Neuronal stem cell (in vitro differentiated cells): ENCODE measurements around the gene FOXRED1.

Experiments
- DNase-seq: peaks from one replicate; pipeline ENCODE4 v3.0.0-alpha.2; 2013; ENCODE audit warnings: low spot score
- H2AFZ ChIP-seq: one replicate; pipeline ENCODE4 v1.6.1; 2013; ENCODE audit warnings: mild to moderate bottlenecking, low read length, inconsistent platforms
- H2AK5ac ChIP-seq: 2 replicates; pipeline ENCODE4 v1.6.1; 2013; ENCODE audit warnings: low read depth, mild to moderate bottlenecking, inconsistent platforms, low read length, moderate library complexity, mixed read lengths
- H2BK120ac ChIP-seq: 2 replicates; pipeline ENCODE4 v1.6.1; 2013; ENCODE audit warnings: low read depth, mild to moderate bottlenecking, inconsistent platforms, low read length, moderate library complexity, mixed read lengths
- H2BK12ac ChIP-seq: one replicate; pipeline ENCODE4 v1.6.1; 2013; ENCODE audit warnings: low read length, inconsistent platforms
- H2BK15ac ChIP-seq: 2 replicates; pipeline ENCODE4 v1.6.1; 2013; ENCODE audit warnings: mild to moderate bottlenecking, low read length, inconsistent platforms, mixed read lengths
- H2BK5ac ChIP-seq: one replicate; pipeline ENCODE4 v1.6.1; 2013; ENCODE audit warnings: inconsistent platforms, mild to moderate bottlenecking, low read length, moderate library complexity
- H3K14ac ChIP-seq: one replicate; pipeline ENCODE4 v1.6.1; 2013; ENCODE audit warnings: low read length, inconsistent platforms
- H3K18ac ChIP-seq: 2 replicates; pipeline ENCODE4 v1.6.1; 2013; ENCODE audit warnings: low read length, inconsistent platforms
- H3K23ac ChIP-seq: 2 replicates; pipeline ENCODE4 v1.6.1; 2013; ENCODE audit warnings: low read depth, mild to moderate bottlenecking, mixed read lengths, low read length, inconsistent platforms; ENCODE audit not compliant: poor library complexity
- H3K27ac ChIP-seq: replicated peaks from 3 replicates; pipeline ENCODE4 v1.5.1; 2013; ENCODE audit warnings: low read length, inconsistent platforms
- H3K27me3 ChIP-seq, 3 experiments: 2 replicates each; pipeline ENCODE4 v1.6.1; 2013; ENCODE audit warnings: low read length in 3 of 3, mild to moderate bottlenecking in 2 of 3, inconsistent platforms in 1 of 3, low read depth in 1 of 3, mixed read lengths in 1 of 3, moderate library complexity in 1 of 3; ENCODE audit not compliant: control insufficient read depth in 3 of 3, insufficient read depth in 3 of 3
- H3K36me3 ChIP-seq, 2 donors: replicated peaks in 1 of 2; 2 replicates each; pipeline ENCODE4 v1.6.1; 2013; ENCODE audit warnings: low read length in 2 of 2; ENCODE audit not compliant: control insufficient read depth in 2 of 2, insufficient read depth in 2 of 2
- H3K4ac ChIP-seq: 2 replicates; pipeline ENCODE4 v1.6.1; 2013; ENCODE audit warnings: inconsistent platforms, mild to moderate bottlenecking, low read length, moderate library complexity
- H3K4me1 ChIP-seq, 2 donors: 1 replicate in 1 of 2; 2 replicates in 1 of 2; pipeline ENCODE4 v1.6.1; 2013; ENCODE audit warnings: low read length in 2 of 2, low read depth in 1 of 2; ENCODE audit not compliant: control insufficient read depth in 2 of 2, insufficient read depth in 1 of 2
- H3K4me2 ChIP-seq: one replicate; pipeline ENCODE4 v1.6.1; 2013; ENCODE audit warnings: mild to moderate bottlenecking, low read length, inconsistent platforms; ENCODE audit not compliant: insufficient read depth, poor library complexity, severe bottlenecking
- H3K4me3 ChIP-seq, 2 donors: 2 replicates each; pipeline ENCODE4 v1.5.1; 2013; ENCODE audit warnings: low read length in 2 of 2, mild to moderate bottlenecking in 2 of 2, inconsistent platforms in 1 of 2, moderate library complexity in 1 of 2
- H3K79me1 ChIP-seq: one replicate; pipeline ENCODE4 v1.6.1; 2013; ENCODE audit warnings: low read depth, mild to moderate bottlenecking, inconsistent platforms, low read length, moderate library complexity
- H3K9ac ChIP-seq: one replicate; pipeline ENCODE4 v1.6.1; 2013; ENCODE audit warnings: mild to moderate bottlenecking, low read depth, low read length, inconsistent platforms; ENCODE audit not compliant: poor library complexity
- H3K9me3 ChIP-seq, 2 donors: replicated peaks in 1 of 2; 2 replicates each; pipeline versions ENCODE3 to v1.6.1; 2013; ENCODE audit warnings: low read length in 2 of 2, mild to moderate bottlenecking in 2 of 2, inconsistent platforms in 1 of 2, low read depth in 1 of 2, mixed read lengths in 1 of 2, moderate library complexity in 1 of 2; ENCODE audit not compliant: control insufficient read depth in 2 of 2, insufficient read depth in 1 of 2
- H4K8ac ChIP-seq: one replicate; pipeline ENCODE4 v1.6.1; 2013; ENCODE audit warnings: low read depth, mild to moderate bottlenecking, inconsistent platforms, low read length, moderate library complexity
- H4K91ac ChIP-seq: one replicate; pipeline ENCODE4 v1.6.1; 2013; ENCODE audit warnings: low read length, low read depth, mild to moderate bottlenecking, inconsistent platforms; ENCODE audit not compliant: poor library complexity
- WGBS, 2 donors: extraction: QIAGEN DNeasy Blood & Tissue Kit; methylation state at CpG; one replicate each; pipeline ENCODE4 v1.1.7; 2013; ENCODE audit warnings: missing lambda C conversion rate in 2 of 2, mixed read lengths in 1 of 2; ENCODE audit not compliant: insufficient read length in 2 of 2, insufficient replicate concordance in 1 of 2; ENCODE audit errors: extremely low coverage in 2 of 2; 5-methylcytosine and 5-hydroxymethylcytosine counted together

Gene FOXRED1

GRCh38 chr11:126282736-126283591, 14.0 kb downstream of the FOXRED1 start, which contains the start of gene TIRAP:
Gene TIRAP (plus strand): TSS chr11:126283093. CDS start chr11:126290895, 7,802 bp downstream.
- Histone ChIP-seq H3K79me1 (no peaks in the 10 kb centered on the region), H3K36me3 (peaks cover 2 to 14% of the 10 kb centered on the region in 2 donors), H2BK5ac (peak within 1 kb of the TSS; percentile 76), H3K14ac (no peak within 1 kb of the TSS), H3K27me3 (peaks cover 0 to 2% (median 0%) of the 10 kb centered on the region in 3 experiments), H3K18ac (peak within 1 kb of the TSS; percentile 97), H2BK15ac (peak within 1 kb of the TSS; percentile 62), H4K91ac (no peak within 1 kb of the TSS), H4K8ac (no peak within 1 kb of the TSS), H3K4me2 (peak within 1 kb of the TSS; percentile 97), H3K23ac (peak within 1 kb of the TSS; percentile 94), H3K27ac (no peak within 1 kb of the TSS), H3K4me1 (peaks cover 5 to 7% of the 10 kb centered on the region in 2 donors), H2BK120ac (peak within 1 kb of the TSS; percentile 21), H3K9ac (peak within 1 kb of the TSS; percentile 95), H3K4me3 (peak within 1 kb of the TSS; percentile 81 to 86), H2BK12ac (no peak within 1 kb of the TSS), H3K4ac (no peak within 1 kb of the TSS), H2AFZ (peak within 1 kb of the TSS; percentile 98), H3K9me3 (no peaks in the 10 kb centered on the region), H2AK5ac (no peak within 1 kb of the TSS)
- WGBS, 2 donors, result no CpG with 5 or more reads among the region's 82 CpGs
- no peak for DNase-seq

GRCh38 chr11:126284829-126285228, 15.9 kb downstream of the FOXRED1 start:
- Histone ChIP-seq H4K8ac (no peak overlapping the region), H2BK5ac (no peak overlapping the region), H2AK5ac (no peak overlapping the region), H3K27ac (no peak overlapping the region), H2AFZ (no peak overlapping the region), H3K9me3 (peaks cover 0 to 6% of the 10 kb centered on the region in 2 donors), H4K91ac (no peak overlapping the region), H3K4me1 (peaks cover 5 to 7% of the 10 kb centered on the region in 2 donors), H3K36me3 (peaks cover 2 to 16% of the 10 kb centered on the region in 2 donors), H3K23ac (no peak overlapping the region), H3K14ac (no peak overlapping the region), H2BK15ac (no peak overlapping the region), H3K18ac (no peak overlapping the region), H3K9ac (no peak overlapping the region), H3K4me2 (no peak overlapping the region), H3K4ac (no peak overlapping the region), H2BK12ac (no peak overlapping the region), H3K79me1 (no peaks in the 10 kb centered on the region), H2BK120ac (no peak overlapping the region), H3K27me3 (peaks cover 0 to 2% (median 0%) of the 10 kb centered on the region in 3 experiments), H3K4me3 (no peak overlapping the region)
- no peak for DNase-seq
- WGBS, 2 donors, result no CpG with 5 or more reads among the region's 6 CpGs

GRCh38 chr11:126288237-126288636, 19.3 kb downstream of the FOXRED1 start:
- no peak overlapping the region for H2BK120ac ChIP-seq
- H3K18ac ChIP-seq, result no peak overlapping the region
- H2BK5ac ChIP-seq, result no peak overlapping the region
- H3K9ac ChIP-seq, result no peak overlapping the region
- no peak overlapping the region for H2BK12ac ChIP-seq
- peaks cover 2% of the 10 kb centered on the region in 2 donors for H3K4me1 ChIP-seq
- H2BK15ac ChIP-seq, result no peak overlapping the region
- peaks cover 13 to 48% of the 10 kb centered on the region in 2 donors for H3K36me3 ChIP-seq
- no peak overlapping the region for H2AFZ ChIP-seq
- no peak overlapping the region for H3K4me2 ChIP-seq
- H4K8ac ChIP-seq, result no peak overlapping the region
- H3K27ac ChIP-seq, result no peak overlapping the region
- no peak overlapping the region for H4K91ac ChIP-seq
- peaks cover 0 to 6% of the 10 kb centered on the region in 2 donors for H3K9me3 ChIP-seq
- H3K4me3 ChIP-seq, result no peak overlapping the region
- peaks cover 2% of the 10 kb centered on the region for H3K79me1 ChIP-seq
- WGBS, 2 donors, result no CpG with 5 or more reads among the region's 6 CpGs
- H2AK5ac ChIP-seq, result no peak overlapping the region
- H3K27me3 ChIP-seq, result no peaks in the 10 kb centered on the region
- no peak overlapping the region for H3K14ac ChIP-seq
- H3K23ac ChIP-seq, result no peak overlapping the region
- H3K4ac ChIP-seq, result no peak overlapping the region
- no peak for DNase-seq

GRCh38 chr11:126290887-126291286, 21.9 kb downstream of the FOXRED1 start:
- no peaks in the 10 kb centered on the region for H3K27me3 ChIP-seq
- no peak overlapping the region for H3K27ac ChIP-seq
- peaks cover 18 to 68% of the 10 kb centered on the region in 2 donors for H3K36me3 ChIP-seq
- H2BK12ac ChIP-seq, result no peak overlapping the region
- H3K4ac ChIP-seq, result no peak overlapping the region
- H3K23ac ChIP-seq, result no peak overlapping the region
- H2BK5ac ChIP-seq, result peak overlapping the region; percentile 5
- peak overlapping the region; percentile 34 for H3K9ac ChIP-seq
- H4K91ac ChIP-seq, result no peak overlapping the region
- no peak for DNase-seq
- H3K79me1 ChIP-seq, result peaks cover 2% of the 10 kb centered on the region
- H3K4me2 ChIP-seq, result no peak overlapping the region
- H3K4me3 ChIP-seq, result no peak overlapping the region
- no peak overlapping the region for H2AK5ac ChIP-seq
- H4K8ac ChIP-seq, result no peak overlapping the region
- no peak overlapping the region for H2BK15ac ChIP-seq
- H2BK120ac ChIP-seq, result no peak overlapping the region
- WGBS, 2 donors, result no CpG with 5 or more reads among the region's 12 CpGs
- H3K9me3 ChIP-seq, result peaks cover 0 to 6% of the 10 kb centered on the region in 2 donors
- no peak overlapping the region for H3K18ac ChIP-seq
- no peaks in the 10 kb centered on the region for H3K4me1 ChIP-seq
- H3K14ac ChIP-seq, result no peak overlapping the region
- H2AFZ ChIP-seq, result no peak overlapping the region
